DMS 273 (cell line): Measurements from ENCODE around the gene SBF2.
"Not testable (repeated sequence)": the region's sequence is repeated elsewhere in the genome, so short reads cannot be mapped to it uniquely, and the experiment has no call there.

ENCODE experiments used
- DNase-seq: peaks from one replicate; lab custom pipeline; 2025; ENCODE audit not compliant: unreplicated experiment; lab: John Stamatoyannopoulos, UW

The SBF2 gene

DNA sequence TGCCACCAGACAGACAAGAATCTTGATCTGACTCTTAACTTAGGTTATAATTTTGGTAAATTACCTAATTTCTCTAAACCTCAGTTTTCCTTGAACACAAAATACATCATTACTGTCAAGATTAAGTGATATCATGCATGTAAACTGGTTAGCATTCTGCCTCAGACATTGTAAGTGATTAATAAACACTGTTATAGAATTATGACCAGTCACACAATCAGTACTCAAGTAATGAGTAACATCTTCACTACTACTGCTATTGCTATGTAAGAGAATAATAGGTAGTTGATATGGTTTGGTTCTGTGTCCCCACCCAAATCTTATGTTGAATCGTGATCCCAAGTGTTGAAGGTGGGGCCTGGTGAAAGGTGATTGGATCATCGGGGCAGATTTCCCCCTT is 218.9 kb downstream of the SBF2 start:
- no peak for DNase-seq

DNA sequence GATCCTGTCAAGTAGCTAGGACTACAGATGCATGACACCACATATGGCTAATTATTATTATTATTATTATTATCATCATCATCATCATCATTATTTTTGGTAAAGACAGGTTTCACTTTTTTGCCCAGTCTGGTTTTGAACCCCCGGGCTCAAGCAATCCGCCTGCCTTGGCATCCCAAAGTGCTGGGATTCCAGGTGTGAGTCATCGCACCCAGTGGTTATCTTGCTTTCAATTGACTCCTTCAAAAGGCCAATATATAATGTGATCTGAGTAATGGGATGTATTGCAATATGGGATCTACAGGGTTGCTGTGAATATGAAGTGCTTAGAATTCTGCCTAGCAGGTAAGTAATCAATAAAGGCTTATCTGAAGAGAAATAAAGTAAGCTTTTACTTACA is 221.2 kb downstream of the SBF2 start:
- no peak for DNase-seq

DNA sequence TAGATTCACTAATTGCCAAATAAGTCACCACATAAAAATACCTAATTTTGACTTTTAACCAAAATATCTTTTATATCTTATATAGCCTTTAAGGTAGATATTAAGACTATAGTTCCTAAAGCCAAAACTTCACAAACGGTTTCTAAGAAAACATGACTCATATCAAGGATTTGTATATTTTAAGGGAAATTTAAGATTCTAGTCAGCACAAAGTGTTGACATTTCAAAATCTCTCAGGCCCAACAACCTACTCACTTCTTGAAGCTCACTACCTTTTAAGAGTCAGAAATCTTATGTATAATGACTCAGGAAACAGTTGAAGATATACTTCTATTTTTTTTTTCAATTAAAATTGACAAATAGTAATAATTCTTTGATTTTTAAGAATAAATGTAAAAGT is 221.9 kb downstream of the SBF2 start:
- no peak for DNase-seq

DNA sequence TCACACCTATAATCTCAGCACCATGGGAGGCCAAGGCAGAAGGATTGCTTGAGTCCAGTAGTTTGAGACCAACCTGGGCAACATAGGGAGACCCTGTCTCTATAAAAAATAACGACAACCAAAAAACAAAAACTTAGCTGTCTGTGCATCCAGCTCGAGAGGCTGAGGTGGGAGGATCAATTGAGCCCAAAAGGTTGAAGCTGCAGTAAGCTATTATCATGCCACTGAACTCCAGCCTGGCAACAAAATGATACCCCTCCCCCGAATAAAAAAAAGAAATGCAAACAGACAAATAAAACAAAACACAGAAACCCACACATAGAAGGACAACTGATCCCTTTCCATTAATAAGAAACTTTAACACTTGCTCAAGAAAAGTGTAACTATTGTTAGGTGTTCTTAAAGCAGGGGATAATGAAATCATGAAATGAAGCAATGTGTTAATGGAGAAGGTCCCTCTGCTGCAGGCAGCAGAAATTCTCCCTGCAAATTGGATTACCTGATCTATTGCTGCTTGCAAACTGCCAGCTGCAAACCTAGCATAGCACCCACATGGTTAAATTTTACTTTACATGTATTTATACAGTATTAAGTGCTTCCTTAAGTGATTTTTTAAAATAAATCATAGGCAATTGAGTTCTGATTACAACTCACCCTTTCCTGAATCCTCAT is 226.3 kb downstream of the SBF2 start:
- DNase-seq, result no peak

GRCh38 chr11:10066441-10066840 is 227.6 kb downstream of the SBF2 start:
- no peak for DNase-seq

- DNase-seq, result no peak
Observed at GRCh38 chr11:10064828-10065227, 229.2 kb downstream of the SBF2 start.

DNA sequence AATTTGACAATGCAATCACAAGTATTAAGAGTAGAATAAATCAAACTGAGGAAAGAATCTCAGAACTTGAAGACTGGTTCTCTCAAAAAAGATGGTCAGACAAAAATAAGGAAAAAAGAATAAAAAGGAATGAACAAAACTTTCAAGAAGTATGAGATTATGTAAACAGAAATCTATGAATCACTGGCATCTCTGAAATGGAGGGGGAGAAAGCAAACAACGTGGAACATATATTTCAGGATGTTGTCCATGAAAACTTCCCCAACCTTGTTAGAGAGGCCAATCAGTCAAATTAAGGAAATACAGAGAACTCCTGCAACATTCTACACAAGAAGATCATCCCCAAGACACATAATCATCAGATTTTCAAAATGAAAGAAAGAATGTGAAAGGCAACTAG is 235.7 kb downstream of the SBF2 start:
- DNase-seq, result no peak

DNA sequence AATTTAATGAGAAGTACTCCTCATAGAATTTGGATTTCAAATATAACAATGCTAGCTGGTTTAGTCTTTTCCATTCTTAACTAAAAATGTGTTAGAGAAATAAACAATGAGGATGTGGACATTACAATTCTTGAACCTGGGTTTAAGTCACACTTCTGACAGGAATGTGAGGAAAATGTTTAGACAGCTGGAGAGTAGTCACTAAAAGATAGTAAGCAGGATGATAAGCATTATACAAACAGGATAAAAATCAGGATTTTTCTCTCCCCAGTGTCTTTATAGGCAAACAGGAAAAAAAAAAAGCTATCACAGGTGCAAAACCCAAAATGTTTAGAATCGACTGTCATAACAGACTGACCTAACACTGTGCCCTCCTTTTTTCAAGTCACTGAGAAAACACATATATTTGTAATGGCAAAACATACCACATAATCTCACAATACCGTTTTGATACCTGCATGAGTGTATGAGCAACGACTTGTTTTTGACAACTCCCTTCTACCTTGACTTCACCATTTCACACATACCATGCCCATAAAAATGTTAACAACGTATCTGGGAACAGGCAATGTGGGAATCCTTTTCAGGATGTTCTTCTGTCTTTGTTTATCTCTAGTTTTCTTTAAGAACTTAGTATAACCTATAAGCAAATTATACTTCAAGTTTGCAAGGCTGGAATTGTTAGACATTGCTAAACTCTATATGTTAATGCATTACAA is 242.0 kb downstream of the SBF2 start:
- no peak for DNase-seq

DNA sequence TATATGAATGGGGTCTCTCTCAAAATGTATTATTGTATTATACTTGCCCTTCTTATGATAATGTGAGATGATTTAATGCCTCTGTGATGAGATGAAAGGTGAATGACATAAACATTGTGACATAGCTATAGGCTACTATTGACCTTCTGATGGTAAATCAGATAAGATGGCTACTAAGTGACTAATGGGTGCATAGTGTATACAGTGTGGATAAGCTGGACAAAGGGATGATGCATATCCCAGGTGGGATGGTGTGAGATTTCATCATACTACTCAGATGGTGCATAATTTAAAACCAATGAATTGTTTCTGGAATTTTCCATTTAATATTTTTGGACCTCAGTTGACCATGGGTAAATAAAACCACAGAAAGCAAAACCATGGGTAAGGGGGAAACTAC is 243.5 kb downstream of the SBF2 start:
- no peak for DNase-seq

DNA sequence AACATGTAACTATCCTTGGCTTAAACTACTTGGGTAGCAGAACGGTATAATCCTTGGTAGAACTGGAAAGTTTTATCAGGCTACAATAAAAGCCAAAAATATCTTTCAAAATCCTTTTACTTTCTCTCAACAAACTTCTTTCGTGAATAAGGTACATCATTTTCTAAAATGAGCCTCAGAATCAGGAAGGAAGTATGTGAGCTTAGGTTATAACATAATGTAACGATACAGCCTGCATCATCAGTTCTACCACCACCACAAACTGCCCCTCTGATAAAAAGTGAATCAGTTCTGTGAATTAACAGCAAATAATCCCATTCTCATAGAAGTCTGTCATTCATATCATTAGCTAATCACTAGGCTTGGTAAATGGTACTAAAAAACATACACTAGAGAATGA is 244.3 kb downstream of the SBF2 start:
- DNase-seq, result no peak

GRCh38 chr11:10048350-10048749 is 245.7 kb downstream of the SBF2 start:
- no peak for DNase-seq

DNA sequence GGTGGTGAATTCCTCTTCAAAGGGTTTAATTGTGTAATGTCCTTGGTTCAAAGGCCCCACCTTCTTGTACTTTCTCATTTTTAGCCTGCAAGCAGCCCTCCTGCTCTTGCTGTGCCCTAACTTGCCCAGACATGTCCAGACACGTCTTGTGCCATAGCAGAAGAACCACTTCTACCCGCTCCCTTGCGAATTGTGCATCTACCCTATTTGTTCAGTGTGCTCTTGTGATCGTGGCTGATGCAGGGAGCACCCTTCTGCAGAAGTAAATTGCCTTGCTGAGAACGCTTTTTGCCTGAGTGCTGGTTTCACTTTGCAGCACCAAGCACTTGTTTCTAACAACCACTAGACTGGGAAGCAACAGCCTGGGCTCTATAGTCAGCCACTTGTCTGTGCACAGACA is 249.4 kb downstream of the SBF2 start:
- DNase-seq, result peak; percentile 5

GRCh38 chr11:10042699-10043098 is 251.3 kb downstream of the SBF2 start:
- no peak for DNase-seq

- DNase-seq, result no peak
Observed at GRCh38 chr11:10041748-10042446, 252.1 kb downstream of the SBF2 start.

DNA sequence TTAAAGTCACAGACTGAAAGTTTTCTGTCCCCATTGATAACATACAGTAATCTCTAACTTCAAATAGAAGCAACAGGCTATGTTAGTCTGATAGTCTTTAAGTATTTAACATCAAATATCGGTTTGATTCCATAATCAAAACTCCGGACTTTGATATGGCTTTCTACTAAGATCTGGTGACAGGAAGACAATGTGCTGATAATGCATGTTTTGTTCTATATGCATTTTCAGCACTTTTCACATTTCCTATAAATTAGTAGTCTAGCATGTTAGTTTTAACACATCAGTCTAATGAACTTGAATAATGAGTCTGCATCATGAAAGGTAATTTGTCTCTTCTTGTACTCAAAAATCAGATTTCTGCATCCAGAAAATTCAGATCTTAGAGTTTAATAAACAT is 252.7 kb downstream of the SBF2 start:
- no peak for DNase-seq

GRCh38 chr11:10038521-10039302 is 255.3 kb downstream of the SBF2 start:
- no peak for DNase-seq

GRCh38 chr11:10035932-10036331 is 258.1 kb downstream of the SBF2 start:
- DNase-seq, result not testable (repeated sequence)

- no peak for DNase-seq
Observed at GRCh38 chr11:10032935-10033334, 261.1 kb downstream of the SBF2 start.

GRCh38 chr11:10030122-10030490 is 263.9 kb downstream of the SBF2 start:
- no peak for DNase-seq

- DNase-seq, result no peak
Observed at GRCh38 chr11:10029386-10030121, 264.5 kb downstream of the SBF2 start.

GRCh38 chr11:10026514-10026913 is 267.5 kb downstream of the SBF2 start:
- no peak for DNase-seq
